ENCODE data around the gene EIF2AK3. TPM values are rescaled to one million over a fixed set of nuclear protein-coding genes. Genes with fewer than 3 reads are reported as not detected.

The EIF2AK3 gene
- polyA plus RNA-seq, 1 donor from 2014 or later, result 23.2 TPM

GRCh38 chr2:88607416-88607815 lies 19.8 kb downstream of the EIF2AK3 start:
- Histone ChIP-seq H3K9me3 (ENCODE audit: low read length) (no peaks in the 10 kb centered on the region), H3K27me3 (ENCODE audit: insufficient read depth, low read depth, low read length) (no peaks in the 10 kb centered on the region), H2AFZ (ENCODE audit: low read depth, low read length) (no peak overlapping the region), H3K36me3 (ENCODE audit: insufficient read depth, low read length) (no peaks in the 10 kb centered on the region), H3F3A (ENCODE audit: insufficient read depth, low read length, poor library complexity, severe bottlenecking) (no peaks in the 10 kb centered on the region), H3K9me2 (ENCODE audit: insufficient read depth, low read length) (no peaks in the 10 kb centered on the region), H3K9ac (ENCODE audit: low read length) (no peak overlapping the region), H3K4me2 (ENCODE audit: low read length) (no peak overlapping the region), H3K27ac (ENCODE audit: low read length) (no peak overlapping the region), H4K20me1 (ENCODE audit: insufficient read depth) (no peaks in the 10 kb centered on the region), H3K4me3 (ENCODE audit: low read length) (no peak overlapping the region), H3K79me2 (replicated peaks; ENCODE audit: insufficient read depth, low read length) (no peaks in the 10 kb centered on the region)
- TF ChIP-seq EP300 (conservative IDR thresholded peaks at IDR 0.05; ENCODE audit: poor library complexity, severe bottlenecking), result no peak
- TF ChIP-seq POLR2AphosphoS5 (IDR thresholded peaks at IDR 0.05), result no peak
- TF ChIP-seq REST (IDR thresholded peaks at IDR 0.05; ENCODE audit: borderline replicate concordance), result no peak
- no peak for TF ChIP-seq MXI1 (conservative IDR thresholded peaks at IDR 0.05; ENCODE audit: poor library complexity, severe bottlenecking)
- no peak for TF ChIP-seq TAF1 (IDR thresholded peaks at IDR 0.05; ENCODE audit: low read depth)
- TF ChIP-seq, protein P1, sequence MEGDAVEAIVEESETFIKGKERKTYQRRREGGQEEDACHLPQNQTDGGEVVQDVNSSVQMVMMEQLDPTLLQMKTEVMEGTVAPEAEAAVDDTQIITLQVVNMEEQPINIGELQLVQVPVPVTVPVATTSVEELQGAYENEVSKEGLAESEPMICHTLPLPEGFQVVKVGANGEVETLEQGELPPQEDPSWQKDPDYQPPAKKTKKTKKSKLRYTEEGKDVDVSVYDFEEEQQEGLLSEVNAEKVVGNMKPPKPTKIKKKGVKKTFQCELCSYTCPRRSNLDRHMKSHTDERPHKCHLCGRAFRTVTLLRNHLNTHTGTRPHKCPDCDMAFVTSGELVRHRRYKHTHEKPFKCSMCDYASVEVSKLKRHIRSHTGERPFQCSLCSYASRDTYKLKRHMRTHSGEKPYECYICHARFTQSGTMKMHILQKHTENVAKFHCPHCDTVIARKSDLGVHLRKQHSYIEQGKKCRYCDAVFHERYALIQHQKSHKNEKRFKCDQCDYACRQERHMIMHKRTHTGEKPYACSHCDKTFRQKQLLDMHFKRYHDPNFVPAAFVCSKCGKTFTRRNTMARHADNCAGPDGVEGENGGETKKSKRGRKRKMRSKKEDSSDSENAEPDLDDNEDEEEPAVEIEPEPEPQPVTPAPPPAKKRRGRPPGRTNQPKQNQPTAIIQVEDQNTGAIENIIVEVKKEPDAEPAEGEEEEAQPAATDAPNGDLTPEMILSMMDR (IDR thresholded peaks at IDR 0.05; ENCODE audit: poor library complexity, severe bottlenecking), result no peak
- no peak for TF ChIP-seq EZH2 (IDR thresholded peaks at IDR 0.05; ENCODE audit: borderline replicate concordance, insufficient read depth, low read length, poor library complexity, severe bottlenecking)
- TF ChIP-seq SMC3 (conservative IDR thresholded peaks at IDR 0.05; ENCODE audit: poor library complexity), result no peak
- TF ChIP-seq RAD21 (conservative IDR thresholded peaks at IDR 0.05), result no peak

DNA sequence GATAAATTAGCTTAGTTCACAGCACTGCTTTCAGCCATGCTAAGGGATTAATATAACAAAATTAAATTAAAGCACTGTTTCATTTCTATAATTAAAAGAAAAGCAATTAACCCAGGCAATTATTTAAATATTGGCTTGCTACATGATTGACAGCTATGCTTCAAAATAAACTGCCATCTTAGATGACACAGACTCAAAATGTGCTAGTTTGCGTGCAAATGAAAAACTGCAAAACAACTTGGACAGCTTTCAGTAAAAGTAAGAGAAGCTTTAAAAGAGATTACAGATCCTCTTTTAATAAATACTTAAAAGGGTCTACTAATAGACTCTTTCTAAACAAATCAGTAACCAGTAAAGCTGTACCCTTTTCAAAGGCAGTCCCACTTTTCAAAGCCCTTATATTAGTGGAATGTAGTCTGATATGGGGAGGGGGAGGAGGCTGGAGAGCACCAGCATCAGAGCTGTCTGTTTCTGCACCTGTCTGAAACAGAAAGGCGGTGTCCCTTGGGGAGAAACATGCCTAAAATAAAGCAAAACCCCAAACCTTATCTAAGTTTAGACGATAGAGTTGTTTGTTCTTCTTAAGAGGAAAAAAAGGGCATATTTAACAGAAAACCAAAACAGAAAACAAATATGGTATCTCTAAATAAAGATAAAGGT lies 20.8 kb downstream of the EIF2AK3 start:
- no peak overlapping the region for H3K4me2 ChIP-seq (ENCODE audit: low read length)
- H3F3A ChIP-seq (ENCODE audit: insufficient read depth, low read length, poor library complexity, severe bottlenecking), result no peaks in the 10 kb centered on the region
- H3K9me3 ChIP-seq (ENCODE audit: low read length), result no peaks in the 10 kb centered on the region
- no peaks in the 10 kb centered on the region for H3K9me2 ChIP-seq (ENCODE audit: insufficient read depth, low read length)
- TF ChIP-seq SMC3 (conservative IDR thresholded peaks at IDR 0.05; ENCODE audit: poor library complexity) (no peak), MXI1 (conservative IDR thresholded peaks at IDR 0.05; ENCODE audit: poor library complexity, severe bottlenecking) (no peak)
- TF ChIP-seq, protein P1 (IDR thresholded peaks at IDR 0.05; ENCODE audit: poor library complexity, severe bottlenecking), result no peak
- H3K36me3 ChIP-seq (ENCODE audit: insufficient read depth, low read length), result no peaks in the 10 kb centered on the region
- H3K27me3 ChIP-seq (ENCODE audit: insufficient read depth, low read depth, low read length), result no peaks in the 10 kb centered on the region
- H3K27ac ChIP-seq (ENCODE audit: low read length), result no peak overlapping the region
- H4K20me1 ChIP-seq (ENCODE audit: insufficient read depth), result no peaks in the 10 kb centered on the region
- H3K79me2 ChIP-seq (replicated peaks; ENCODE audit: insufficient read depth, low read length), result no peaks in the 10 kb centered on the region
- H3K4me3 ChIP-seq (ENCODE audit: low read length), result no peak overlapping the region
- H3K9ac ChIP-seq (ENCODE audit: low read length), result no peak overlapping the region
- no peak overlapping the region for H2AFZ ChIP-seq (ENCODE audit: low read depth, low read length)

Data from neural cell (in vitro differentiated cells).